Measurements from ENCODE around the gene ATXN7L1. TPM values are rescaled to one million over a fixed set of nuclear protein-coding genes. Genes with fewer than 3 reads are reported as not detected.

The ATXN7L1 gene
- total RNA-seq, 1 donor from 2014 or later: 20.6 TPM

DNA sequence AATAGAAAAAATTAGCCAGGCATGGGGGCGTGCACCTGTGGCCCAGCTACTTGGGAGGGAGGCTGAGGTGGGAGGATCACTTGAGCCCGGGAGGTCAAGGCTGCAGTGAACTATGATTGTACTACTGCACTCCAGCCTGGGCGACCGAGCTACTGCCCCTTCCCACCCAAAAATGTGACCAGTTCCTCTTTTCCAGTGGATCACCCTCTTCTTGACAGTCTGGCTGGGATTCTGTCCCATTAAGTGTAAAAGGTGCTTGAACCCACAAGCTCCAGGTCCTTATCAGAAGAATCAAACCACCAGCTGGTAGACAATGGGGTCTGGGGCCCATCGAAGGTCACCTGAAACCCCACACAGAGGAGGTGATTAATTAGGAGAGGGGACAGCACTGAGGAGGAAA, 14.1 kb downstream of the ATXN7L1 start:
- Mint-ChIP-seq H3K36me3 (ENCODE audit: unreplicated experiment) (no peaks in the 10 kb centered on the region), H3K9me3 (ENCODE audit: unreplicated experiment) (peaks cover under 1% of the 10 kb centered on the region), H3K27ac (ENCODE audit: unreplicated experiment) (no peak overlapping the region), H3K4me1 (ENCODE audit: low read depth, unreplicated experiment) (peaks cover 24% of the 10 kb centered on the region), H3K4me3 (ENCODE audit: unreplicated experiment) (no peak overlapping the region), H3K27me3 (ENCODE audit: unreplicated experiment) (no peaks in the 10 kb centered on the region)
- TF ChIP-seq, protein P1, sequence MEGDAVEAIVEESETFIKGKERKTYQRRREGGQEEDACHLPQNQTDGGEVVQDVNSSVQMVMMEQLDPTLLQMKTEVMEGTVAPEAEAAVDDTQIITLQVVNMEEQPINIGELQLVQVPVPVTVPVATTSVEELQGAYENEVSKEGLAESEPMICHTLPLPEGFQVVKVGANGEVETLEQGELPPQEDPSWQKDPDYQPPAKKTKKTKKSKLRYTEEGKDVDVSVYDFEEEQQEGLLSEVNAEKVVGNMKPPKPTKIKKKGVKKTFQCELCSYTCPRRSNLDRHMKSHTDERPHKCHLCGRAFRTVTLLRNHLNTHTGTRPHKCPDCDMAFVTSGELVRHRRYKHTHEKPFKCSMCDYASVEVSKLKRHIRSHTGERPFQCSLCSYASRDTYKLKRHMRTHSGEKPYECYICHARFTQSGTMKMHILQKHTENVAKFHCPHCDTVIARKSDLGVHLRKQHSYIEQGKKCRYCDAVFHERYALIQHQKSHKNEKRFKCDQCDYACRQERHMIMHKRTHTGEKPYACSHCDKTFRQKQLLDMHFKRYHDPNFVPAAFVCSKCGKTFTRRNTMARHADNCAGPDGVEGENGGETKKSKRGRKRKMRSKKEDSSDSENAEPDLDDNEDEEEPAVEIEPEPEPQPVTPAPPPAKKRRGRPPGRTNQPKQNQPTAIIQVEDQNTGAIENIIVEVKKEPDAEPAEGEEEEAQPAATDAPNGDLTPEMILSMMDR (IDR thresholded peaks at IDR 0.05; ENCODE audit: partially characterized antibody, unreplicated experiment): no peak
- DNase-seq: no peak

GRCh38 chr7:105861224-105861623, 15.2 kb downstream of the ATXN7L1 start:
- peaks cover 18% of the 10 kb centered on the region for H3K4me1 Mint-ChIP-seq (ENCODE audit: low read depth, unreplicated experiment)
- H3K4me3 Mint-ChIP-seq (ENCODE audit: unreplicated experiment): peak overlapping the region; percentile 2
- H3K27ac Mint-ChIP-seq (ENCODE audit: unreplicated experiment): peak overlapping the region; percentile 84
- no peaks in the 10 kb centered on the region for H3K36me3 Mint-ChIP-seq (ENCODE audit: unreplicated experiment)
- TF ChIP-seq, protein P1 (IDR thresholded peaks at IDR 0.05; ENCODE audit: partially characterized antibody, unreplicated experiment): no peak
- H3K27me3 Mint-ChIP-seq (ENCODE audit: unreplicated experiment): no peaks in the 10 kb centered on the region
- no peak for DNase-seq
- H3K9me3 Mint-ChIP-seq (ENCODE audit: unreplicated experiment): peaks cover 1% of the 10 kb centered on the region

DNA sequence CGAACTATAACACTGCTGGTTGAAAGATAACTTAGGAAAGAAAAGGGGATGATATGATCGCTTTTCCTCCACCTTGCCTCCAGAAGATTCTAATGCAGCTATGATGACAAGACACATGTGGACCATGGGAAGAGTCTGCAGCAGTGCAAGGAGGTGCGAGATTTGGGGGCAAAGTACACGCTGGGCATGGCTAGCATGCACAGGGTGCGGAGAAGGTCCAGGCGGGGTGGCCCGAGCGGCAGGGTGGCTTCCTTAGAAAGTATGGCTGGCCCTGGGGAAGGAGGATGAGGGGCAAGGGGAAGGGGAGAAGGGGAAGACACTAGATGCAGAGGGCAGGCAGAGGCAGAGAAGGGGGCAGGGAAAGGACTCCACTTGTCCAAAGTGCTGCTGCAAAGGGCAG, 15.6 kb downstream of the ATXN7L1 start:
- TF ChIP-seq, protein P1 (IDR thresholded peaks at IDR 0.05; ENCODE audit: partially characterized antibody, unreplicated experiment): no peak
- H3K9me3 Mint-ChIP-seq (ENCODE audit: unreplicated experiment): peaks cover 1% of the 10 kb centered on the region
- no peak for DNase-seq
- H3K27me3 Mint-ChIP-seq (ENCODE audit: unreplicated experiment): no peaks in the 10 kb centered on the region
- H3K4me1 Mint-ChIP-seq (ENCODE audit: low read depth, unreplicated experiment): peaks cover 15% of the 10 kb centered on the region
- no peak overlapping the region for H3K27ac Mint-ChIP-seq (ENCODE audit: unreplicated experiment)
- no peaks in the 10 kb centered on the region for H3K36me3 Mint-ChIP-seq (ENCODE audit: unreplicated experiment)
- no peak overlapping the region for H3K4me3 Mint-ChIP-seq (ENCODE audit: unreplicated experiment)

GRCh38 chr7:105857009-105857952, 19.1 kb downstream of the ATXN7L1 start:
- H3K27me3 Mint-ChIP-seq (ENCODE audit: unreplicated experiment): peaks cover 3% of the 10 kb centered on the region
- H3K36me3 Mint-ChIP-seq (ENCODE audit: unreplicated experiment): no peaks in the 10 kb centered on the region
- peaks cover 28% of the 10 kb centered on the region for H3K4me1 Mint-ChIP-seq (ENCODE audit: low read depth, unreplicated experiment)
- TF ChIP-seq, protein P1 (IDR thresholded peaks at IDR 0.05; ENCODE audit: partially characterized antibody, unreplicated experiment): no peak
- H3K4me3 Mint-ChIP-seq (ENCODE audit: unreplicated experiment): no peak overlapping the region
- peaks cover 11% of the 10 kb centered on the region for H3K9me3 Mint-ChIP-seq (ENCODE audit: unreplicated experiment)
- DNase-seq: no peak
- no peak overlapping the region for H3K27ac Mint-ChIP-seq (ENCODE audit: unreplicated experiment)

GRCh38 chr7:105854498-105854897, 21.9 kb downstream of the ATXN7L1 start:
- Mint-ChIP-seq H3K36me3 (ENCODE audit: unreplicated experiment) (no peaks in the 10 kb centered on the region), H3K4me1 (ENCODE audit: low read depth, unreplicated experiment) (peaks cover 44% of the 10 kb centered on the region), H3K27me3 (ENCODE audit: unreplicated experiment) (peaks cover 7% of the 10 kb centered on the region), H3K4me3 (ENCODE audit: unreplicated experiment) (peak overlapping the region; percentile 63), H3K27ac (ENCODE audit: unreplicated experiment) (peak overlapping the region; percentile 92), H3K9me3 (ENCODE audit: unreplicated experiment) (peaks cover 11% of the 10 kb centered on the region)
- DNase-seq: no peak
- TF ChIP-seq, protein P1 (IDR thresholded peaks at IDR 0.05; ENCODE audit: partially characterized antibody, unreplicated experiment): no peak
